HEK293 (cell line): ENCODE data around the gene POLR1E.

Experiments
- PBX3 ChIP-seq: sonication (generic); formaldehyde crosslinking; IDR thresholded peaks from 2 replicates; pipeline ENCODE4 v1.8.1; 2022; ENCODE audit warnings: mild to moderate bottlenecking, moderate library complexity, missing genetic modification reagents
- ZNF239 ChIP-seq: fragments of 450-650 bp; formaldehyde crosslinking; IDR thresholded peaks from 2 replicates; pipeline ENCODE4 v1.5.1; 2016; ENCODE audit warnings: missing biosample characterization, missing genetic modification characterization
- ZNF311 ChIP-seq: fragments of 450-650 bp; formaldehyde crosslinking; IDR thresholded peaks from 2 replicates; pipeline ENCODE4 v1.5.1; 2017; ENCODE audit warnings: missing biosample characterization, missing genetic modification characterization, borderline replicate concordance
- ZNF561 ChIP-seq: fragments of 450-650 bp; IDR thresholded peaks from 2 replicates; pipeline ENCODE4 v1.5.1; 2018; ENCODE audit warnings: missing biosample characterization, missing genetic modification characterization, borderline replicate concordance
- TF ChIP-seq, protein P1 (sequence below): fragments of 450-650 bp; formaldehyde crosslinking; IDR thresholded peaks from 2 replicates; pipeline ENCODE4 v1.5.1; 2016; ENCODE audit warnings: missing biosample characterization, missing genetic modification characterization
- TF ChIP-seq, protein P2 (sequence below): fragments of 450-650 bp; formaldehyde crosslinking; IDR thresholded peaks from 2 replicates; pipeline ENCODE4 v1.5.1; 2016; ENCODE audit warnings: missing biosample characterization, missing genetic modification characterization
- TF ChIP-seq, protein P3 (sequence below): fragments of 450-650 bp; formaldehyde crosslinking; IDR thresholded peaks from 2 replicates; pipeline ENCODE4 v1.5.1; 2016; ENCODE audit warnings: missing biosample characterization, missing genetic modification characterization, low read depth
- TF ChIP-seq, protein P4 (sequence below): fragments of 450-650 bp; formaldehyde crosslinking; optimal IDR thresholded peaks from 2 replicates; pipeline ENCODE3; 2016; ENCODE audit warnings: missing biosample characterization, mild to moderate bottlenecking, missing genetic modification characterization

GRCh38 chr9:37549527-37549926, 63.8 kb downstream of the POLR1E start:
- TF ChIP-seq, protein P1, sequence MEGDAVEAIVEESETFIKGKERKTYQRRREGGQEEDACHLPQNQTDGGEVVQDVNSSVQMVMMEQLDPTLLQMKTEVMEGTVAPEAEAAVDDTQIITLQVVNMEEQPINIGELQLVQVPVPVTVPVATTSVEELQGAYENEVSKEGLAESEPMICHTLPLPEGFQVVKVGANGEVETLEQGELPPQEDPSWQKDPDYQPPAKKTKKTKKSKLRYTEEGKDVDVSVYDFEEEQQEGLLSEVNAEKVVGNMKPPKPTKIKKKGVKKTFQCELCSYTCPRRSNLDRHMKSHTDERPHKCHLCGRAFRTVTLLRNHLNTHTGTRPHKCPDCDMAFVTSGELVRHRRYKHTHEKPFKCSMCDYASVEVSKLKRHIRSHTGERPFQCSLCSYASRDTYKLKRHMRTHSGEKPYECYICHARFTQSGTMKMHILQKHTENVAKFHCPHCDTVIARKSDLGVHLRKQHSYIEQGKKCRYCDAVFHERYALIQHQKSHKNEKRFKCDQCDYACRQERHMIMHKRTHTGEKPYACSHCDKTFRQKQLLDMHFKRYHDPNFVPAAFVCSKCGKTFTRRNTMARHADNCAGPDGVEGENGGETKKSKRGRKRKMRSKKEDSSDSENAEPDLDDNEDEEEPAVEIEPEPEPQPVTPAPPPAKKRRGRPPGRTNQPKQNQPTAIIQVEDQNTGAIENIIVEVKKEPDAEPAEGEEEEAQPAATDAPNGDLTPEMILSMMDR (tag by site-specific recombination): no peak
- TF ChIP-seq, protein P2, sequence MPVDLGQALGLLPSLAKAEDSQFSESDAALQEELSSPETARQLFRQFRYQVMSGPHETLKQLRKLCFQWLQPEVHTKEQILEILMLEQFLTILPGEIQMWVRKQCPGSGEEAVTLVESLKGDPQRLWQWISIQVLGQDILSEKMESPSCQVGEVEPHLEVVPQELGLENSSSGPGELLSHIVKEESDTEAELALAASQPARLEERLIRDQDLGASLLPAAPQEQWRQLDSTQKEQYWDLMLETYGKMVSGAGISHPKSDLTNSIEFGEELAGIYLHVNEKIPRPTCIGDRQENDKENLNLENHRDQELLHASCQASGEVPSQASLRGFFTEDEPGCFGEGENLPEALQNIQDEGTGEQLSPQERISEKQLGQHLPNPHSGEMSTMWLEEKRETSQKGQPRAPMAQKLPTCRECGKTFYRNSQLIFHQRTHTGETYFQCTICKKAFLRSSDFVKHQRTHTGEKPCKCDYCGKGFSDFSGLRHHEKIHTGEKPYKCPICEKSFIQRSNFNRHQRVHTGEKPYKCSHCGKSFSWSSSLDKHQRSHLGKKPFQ: no peak
- TF ChIP-seq, protein P3, sequence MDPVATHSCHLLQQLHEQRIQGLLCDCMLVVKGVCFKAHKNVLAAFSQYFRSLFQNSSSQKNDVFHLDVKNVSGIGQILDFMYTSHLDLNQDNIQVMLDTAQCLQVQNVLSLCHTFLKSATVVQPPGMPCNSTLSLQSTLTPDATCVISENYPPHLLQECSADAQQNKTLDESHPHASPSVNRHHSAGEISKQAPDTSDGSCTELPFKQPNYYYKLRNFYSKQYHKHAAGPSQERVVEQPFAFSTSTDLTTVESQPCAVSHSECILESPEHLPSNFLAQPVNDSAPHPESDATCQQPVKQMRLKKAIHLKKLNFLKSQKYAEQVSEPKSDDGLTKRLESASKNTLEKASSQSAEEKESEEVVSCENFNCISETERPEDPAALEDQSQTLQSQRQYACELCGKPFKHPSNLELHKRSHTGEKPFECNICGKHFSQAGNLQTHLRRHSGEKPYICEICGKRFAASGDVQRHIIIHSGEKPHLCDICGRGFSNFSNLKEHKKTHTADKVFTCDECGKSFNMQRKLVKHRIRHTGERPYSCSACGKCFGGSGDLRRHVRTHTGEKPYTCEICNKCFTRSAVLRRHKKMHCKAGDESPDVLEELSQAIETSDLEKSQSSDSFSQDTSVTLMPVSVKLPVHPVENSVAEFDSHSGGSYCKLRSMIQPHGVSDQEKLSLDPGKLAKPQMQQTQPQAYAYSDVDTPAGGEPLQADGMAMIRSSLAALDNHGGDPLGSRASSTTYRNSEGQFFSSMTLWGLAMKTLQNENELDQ (tag by site-specific recombination): no peak
- TF ChIP-seq PBX3 (CRISPR knock-in tag): no peak
- no peak for TF ChIP-seq ZNF561 (tag by site-specific recombination)
- TF ChIP-seq, protein P4, sequence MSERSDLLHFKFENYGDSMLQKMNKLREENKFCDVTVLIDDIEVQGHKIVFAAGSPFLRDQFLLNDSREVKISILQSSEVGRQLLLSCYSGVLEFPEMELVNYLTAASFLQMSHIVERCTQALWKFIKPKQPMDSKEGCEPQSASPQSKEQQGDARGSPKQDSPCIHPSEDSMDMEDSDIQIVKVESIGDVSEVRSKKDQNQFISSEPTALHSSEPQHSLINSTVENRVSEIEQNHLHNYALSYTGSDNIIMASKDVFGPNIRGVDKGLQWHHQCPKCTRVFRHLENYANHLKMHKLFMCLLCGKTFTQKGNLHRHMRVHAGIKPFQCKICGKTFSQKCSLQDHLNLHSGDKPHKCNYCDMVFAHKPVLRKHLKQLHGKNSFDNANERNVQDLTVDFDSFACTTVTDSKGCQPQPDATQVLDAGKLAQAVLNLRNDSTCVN (tag by site-specific recombination): no peak
- no peak for TF ChIP-seq ZNF239 (tag by site-specific recombination)
- TF ChIP-seq ZNF311 (tag by site-specific recombination): no peak
